HG03103 (cell line): ENCODE data around the gene DPF1.

Experiments
- ATAC-seq: cut with Tn5 transposase; IDR thresholded peaks from one replicate; pipeline ENCODE4 v1.9.1; 2021; ENCODE audit warnings: low read depth; ENCODE audit not compliant: unreplicated experiment

Gene DPF1

DNA sequence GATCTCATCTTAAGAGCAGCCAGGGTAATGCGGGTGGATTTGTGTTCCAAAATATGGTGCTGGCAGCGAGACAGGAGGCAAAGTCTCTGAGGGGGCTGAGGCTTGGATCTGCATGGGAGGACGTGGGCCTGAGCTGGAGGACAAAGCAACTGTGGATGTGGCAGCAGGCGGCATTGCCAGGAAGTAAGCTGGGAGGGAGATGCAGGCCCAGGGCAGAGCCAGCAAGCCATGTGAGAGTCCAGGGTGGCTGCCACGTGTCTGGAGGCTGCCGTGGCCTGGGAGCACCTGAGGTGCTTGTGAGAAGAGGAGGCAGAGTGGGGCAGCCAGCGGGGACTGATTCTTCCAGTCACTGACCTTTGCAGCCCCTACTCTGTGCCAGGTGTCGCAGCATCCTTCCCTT, 52.0 kb downstream of the DPF1 start:
- ATAC-seq: no peak

DNA sequence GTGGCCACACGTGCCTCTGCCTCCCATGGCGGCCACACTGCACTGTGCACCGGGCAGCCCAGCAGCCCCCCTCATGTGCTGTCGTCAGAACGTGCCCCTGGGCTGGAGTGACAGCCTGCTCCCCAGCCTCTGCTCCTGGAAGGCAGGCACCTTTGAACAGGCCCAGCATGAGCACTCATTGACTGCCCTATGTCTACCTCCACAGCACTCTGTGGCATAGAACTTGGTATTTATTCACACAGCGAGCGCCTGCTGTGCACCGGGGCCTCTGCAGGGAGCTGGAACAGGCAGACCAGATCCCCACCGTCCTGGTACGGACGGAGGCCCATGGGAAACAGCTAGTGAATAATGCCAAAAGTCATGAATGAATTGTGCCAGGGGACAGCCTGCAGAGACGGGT, 53.7 kb downstream of the DPF1 start:
- ATAC-seq: no peak

DNA sequence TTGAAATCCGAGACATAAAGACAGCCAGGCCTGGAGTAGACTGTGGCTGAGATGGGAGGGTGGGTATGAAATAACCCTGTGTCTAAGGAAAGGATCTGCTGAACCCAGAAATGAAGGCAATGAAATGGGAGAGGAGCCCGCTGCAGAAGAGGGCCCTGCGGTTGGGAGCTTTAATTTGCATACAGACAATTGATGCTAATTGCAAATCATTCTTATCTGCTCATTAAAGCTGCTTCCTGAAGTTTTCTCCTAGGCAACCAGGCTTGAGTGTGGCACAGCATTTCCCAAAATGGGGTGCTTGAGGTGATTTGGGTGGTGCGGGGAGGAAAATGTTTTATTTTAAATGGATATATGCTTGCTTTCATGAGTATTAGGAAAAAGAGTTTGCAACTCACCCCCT, 55.4 kb downstream of the DPF1 start:
- ATAC-seq: no peak

DNA sequence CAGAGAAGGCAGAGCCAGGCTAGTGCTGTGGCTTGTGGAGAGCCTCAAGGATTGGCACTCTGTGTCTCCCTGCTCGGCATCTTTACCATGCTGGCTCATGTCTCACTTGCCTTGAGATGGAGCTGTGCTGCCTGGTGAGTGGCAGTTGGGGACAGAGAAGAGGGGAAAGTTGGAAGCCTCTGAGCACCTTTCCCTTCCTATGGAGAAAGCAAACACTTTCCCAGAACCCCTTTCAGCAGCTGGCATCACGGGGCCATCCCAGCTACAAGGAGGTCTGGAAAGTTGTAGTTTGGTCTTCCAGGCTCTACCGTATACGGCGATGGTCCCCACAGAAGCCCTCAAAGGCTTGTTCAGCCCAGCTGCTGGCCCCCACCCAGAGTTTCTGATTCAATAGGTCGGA, 58.7 kb downstream of the DPF1 start:
- ATAC-seq: no peak

DNA sequence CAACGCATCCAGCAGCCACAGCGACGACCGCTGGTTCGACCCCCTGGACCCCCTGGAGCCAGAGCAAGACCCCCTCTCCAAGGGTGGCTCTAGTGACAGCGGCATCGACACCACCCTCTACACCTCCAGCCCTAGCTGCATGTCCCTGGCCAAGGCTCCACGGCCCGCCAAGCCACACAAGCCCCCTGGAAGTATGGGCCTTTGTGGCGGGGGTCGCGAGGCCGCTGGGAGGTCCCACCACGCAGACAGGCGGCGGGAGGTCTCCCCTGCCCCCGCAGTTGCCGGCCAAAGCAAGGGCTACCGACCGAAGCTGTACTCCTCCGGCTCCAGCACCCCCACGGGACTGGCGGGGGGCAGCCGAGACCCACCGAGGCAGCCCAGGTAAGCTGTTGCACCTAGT, 59.5 kb downstream of the DPF1 start:
- no peak for ATAC-seq

DNA sequence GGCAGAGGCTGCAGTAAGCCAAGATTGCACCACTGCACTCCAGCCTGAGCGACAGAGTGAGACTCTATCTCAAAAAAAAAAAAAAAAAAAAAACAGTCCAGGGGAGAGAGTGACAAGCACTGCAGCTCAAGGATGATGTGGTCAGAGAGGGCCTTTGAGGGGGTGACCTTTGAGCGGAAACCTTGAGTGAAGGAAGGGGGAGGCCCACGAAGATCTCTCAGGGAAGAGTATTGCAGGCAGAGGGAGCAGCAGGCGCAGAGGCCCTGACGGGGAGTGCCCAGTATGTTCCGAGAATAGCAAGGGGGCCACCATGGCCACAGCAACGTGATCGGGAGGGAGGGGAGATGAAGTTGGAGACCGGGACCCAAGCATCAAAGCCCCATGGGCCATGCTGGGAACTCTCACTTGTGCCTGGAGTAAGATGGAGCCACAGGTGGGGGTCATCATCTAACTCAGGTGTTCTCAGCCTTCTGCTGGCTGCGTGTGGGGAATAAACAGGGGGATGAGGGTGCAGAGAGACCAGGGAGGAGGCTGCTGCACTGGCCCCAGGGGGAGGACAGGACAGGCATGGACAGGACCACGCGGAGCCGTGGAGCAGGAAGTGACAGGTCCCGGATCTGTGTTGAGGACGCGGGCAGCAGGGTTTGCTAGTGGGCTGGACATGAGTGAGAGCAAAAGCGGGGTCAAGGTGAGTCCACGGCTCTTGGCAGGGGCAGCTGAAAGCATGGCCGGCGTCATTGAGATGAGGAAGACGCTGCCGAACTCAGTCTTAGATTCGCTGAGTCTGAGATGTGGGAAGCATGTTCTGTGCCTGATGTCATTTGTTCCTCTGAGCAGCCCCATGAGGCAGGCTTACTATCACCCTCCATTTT, 60.4 kb downstream of the DPF1 start:
- ATAC-seq: no peak

DNA sequence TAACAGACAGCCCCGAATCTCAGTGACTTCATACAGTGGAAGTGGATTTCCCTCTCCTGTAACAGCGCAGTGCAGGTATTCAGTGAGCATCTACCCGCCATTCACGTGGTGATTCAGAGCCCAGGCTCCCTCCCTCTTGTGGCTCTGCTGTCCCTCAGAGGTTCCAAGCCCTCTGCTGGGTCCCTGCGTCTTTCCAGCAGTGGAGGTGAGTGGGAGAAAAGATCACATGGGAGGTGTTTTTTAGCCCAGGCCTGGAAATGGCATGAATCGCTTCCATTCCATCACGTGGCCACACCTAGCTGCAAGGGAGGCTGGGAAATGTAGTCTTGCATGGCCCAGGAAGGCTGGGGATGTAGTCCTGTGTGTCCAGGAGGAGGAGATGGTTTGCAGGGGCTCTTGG, 61.4 kb downstream of the DPF1 start:
- ATAC-seq: no peak

DNA sequence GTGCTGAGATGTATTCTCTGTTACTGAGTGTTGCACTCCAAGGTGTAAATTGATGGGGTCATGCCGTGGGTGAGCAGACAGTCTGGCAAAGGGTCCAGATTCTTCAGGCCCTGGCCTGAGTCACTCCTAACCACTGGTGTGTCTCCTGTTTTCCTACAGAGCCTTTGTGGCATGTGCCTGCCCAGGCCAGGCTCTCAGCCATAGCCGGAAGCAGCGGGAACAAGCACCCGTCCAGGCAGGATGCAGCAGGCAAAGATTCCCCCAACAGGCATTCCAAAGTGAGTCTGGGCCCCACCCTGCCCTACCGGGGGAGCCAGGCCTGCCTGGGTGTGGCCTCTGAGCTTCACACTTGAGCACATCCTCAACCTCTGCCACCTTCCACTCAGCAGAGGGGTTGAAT, 61.9 kb downstream of the DPF1 start:
- ATAC-seq: no peak
